OCI-LY7 (cell line): ENCODE results near the gene SPRR3. TPM values are rescaled to one million over a fixed set of nuclear protein-coding genes. Genes with fewer than 3 reads are reported as not detected.

ENCODE experiments used
- BruUV-seq: library from RNA; stranded (reverse); fragments of 400-500 nt; replicated peaks from 2 replicates; lab custom pipeline; 2021; lab: Mats Ljungman, UMichigan
- CTCF ChIA-PET: fragments of 300-600 bp; sonication (Branson Sonifier 250); formaldehyde crosslinking; loops from one replicate; lab custom pipeline; 2022; ENCODE audit warnings: antibody characterized with exemption; ENCODE audit not compliant: unreplicated experiment; lab: Charles Lee
- POLR2A ChIA-PET: fragments of 300-600 bp; sonication (Branson Sonifier 250); formaldehyde crosslinking; loops from one replicate; lab custom pipeline; 2022; ENCODE audit warnings: antibody characterized with exemption; lab: Charles Lee
- DNase-seq: peaks from one replicate; pipeline ENCODE4 v3.0.0-alpha.2; 2015; ENCODE audit warnings: low spot score
- H2AFZ ChIP-seq: fragments of 200-600 bp; sonication (generic), shearing (Covaris generic); 2 replicates; pipeline ENCODE4 v1.6.1; 2014; ENCODE audit warnings: mild to moderate bottlenecking, antibody characterized with exemption, low read length, moderate library complexity
- H3K27ac ChIP-seq: fragments of 200-600 bp; sonication (generic); 2 replicates; pipeline ENCODE4 v1.5.1; 2014; ENCODE audit warnings: mixed run types, low read depth, mild to moderate bottlenecking, moderate library complexity, low read length, inconsistent platforms; ENCODE audit not compliant: poor library complexity, severe bottlenecking
- H3K36me3 ChIP-seq: fragments of 200-600 bp; sonication (generic); 2 replicates; pipeline ENCODE4 v1.6.1; 2014; ENCODE audit warnings: mild to moderate bottlenecking, antibody characterized with exemption, low read length, moderate library complexity, mixed read lengths; ENCODE audit not compliant: insufficient read depth
- H3K4me1 ChIP-seq: fragments of 200-600 bp; sonication (generic); 2 replicates; pipeline ENCODE4 v1.5.1; 2014; ENCODE audit warnings: mild to moderate bottlenecking, low read length; ENCODE audit not compliant: insufficient read depth, poor library complexity, severe bottlenecking
- H3K4me2 ChIP-seq: fragments of 200-600 bp; sonication (generic); 2 replicates; pipeline ENCODE4 v1.6.1; 2014; ENCODE audit warnings: mild to moderate bottlenecking, low read length
- H3K4me3 ChIP-seq: fragments of 200-600 bp; sonication (generic); 2 replicates; pipeline ENCODE4 v1.5.1; 2014; ENCODE audit warnings: mild to moderate bottlenecking, low read depth, low read length; ENCODE audit not compliant: poor library complexity, severe bottlenecking
- H3K79me2 ChIP-seq: fragments of 200-600 bp; sonication (generic); 2 replicates; pipeline ENCODE4 v1.6.1; 2016; ENCODE audit warnings: low read depth, mild to moderate bottlenecking, low read length, moderate library complexity, mixed read lengths; ENCODE audit not compliant: insufficient read depth
- H3K9me2 ChIP-seq: fragments of 200-600 bp; sonication (generic); 2 replicates; pipeline ENCODE4 v1.6.1; 2016; ENCODE audit warnings: mild to moderate bottlenecking, low read length, mixed read lengths; ENCODE audit not compliant: insufficient read depth
- H3K9me3 ChIP-seq: fragments of 200-600 bp; sonication (generic); 2 replicates; pipeline ENCODE4 v1.6.1; 2014; ENCODE audit warnings: mild to moderate bottlenecking, mixed run types, low read length, mixed read lengths
- H4K20me1 ChIP-seq: fragments of 200-600 bp; sonication (generic); 2 replicates; pipeline ENCODE4 v1.6.1; 2014; ENCODE audit warnings: mild to moderate bottlenecking, antibody characterized with exemption, low read length, moderate library complexity, mixed read lengths; ENCODE audit not compliant: insufficient read depth
- EZH2phosphoT487 ChIP-seq: fragments of 200-600 bp; sonication (generic); IDR thresholded peaks from 2 replicates; pipeline ENCODE4 v1.6.1; 2018; ENCODE audit warnings: low read depth, borderline replicate concordance, mild to moderate bottlenecking, mixed run types, antibody characterized with exemption, low read length, moderate library complexity, mixed read lengths
- intact Hi-C: fragments of 100-400 bp; cut with micrococcal nuclease; formaldehyde crosslinking; loops from one replicate; pipeline ENCODE4 v1.10.0; 2022; ENCODE audit not compliant: unreplicated experiment
- total RNA-seq, 2 experiments: library from RNA; depleted of rRNA in 1 of 2; stranded (reverse); fragments of >200 nt in 1 of 2; shearing (Covaris generic) in 1 of 2; gene quantifications; 2 replicates each; pipeline ENCODE4 v1.2.3, GENCODE V29; 2014 to 2022
- TF ChIP-seq, protein P1 (sequence below): fragments of 200-600 bp; sonication (generic); conservative IDR thresholded peaks from 2 replicates; pipeline ENCODE4 v1.5.1; 2014; ENCODE audit warnings: mild to moderate bottlenecking, antibody characterized with exemption, low read length, moderate library complexity, mixed read lengths

The SPRR3 gene
- total RNA-seq, 2 experiments from 2014 or later, result not detected

DNA sequence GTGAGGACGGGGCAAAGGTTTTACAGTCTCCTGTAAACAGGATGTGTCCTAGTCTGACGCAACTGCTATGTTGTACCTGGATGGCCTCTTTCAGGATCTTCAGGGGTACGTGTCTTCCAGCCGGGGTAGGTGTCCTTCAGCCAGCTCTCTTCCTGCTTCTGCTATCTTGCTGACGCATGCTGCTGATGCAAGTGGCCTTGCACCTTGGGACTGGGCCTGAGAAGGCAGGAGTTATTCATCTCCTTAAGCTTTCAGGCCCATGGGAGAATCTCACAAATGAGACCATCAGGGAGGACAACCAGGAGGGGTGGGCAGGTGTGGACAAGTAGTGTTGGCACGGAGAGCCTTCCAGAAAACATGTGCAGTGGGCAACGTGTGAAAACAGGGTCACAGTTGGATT lies 21.6 kb downstream of the SPRR3 start:
- H3K4me2 ChIP-seq, result no peak overlapping the region
- POLR2A ChIA-PET, result interaction anchor here (0.6 kb wide), 1 partner anchor 65 kb away, joined by 3 read pairs; no protein-coding TSS in a partner anchor
- intact Hi-C loops, result no loop called here

DNA sequence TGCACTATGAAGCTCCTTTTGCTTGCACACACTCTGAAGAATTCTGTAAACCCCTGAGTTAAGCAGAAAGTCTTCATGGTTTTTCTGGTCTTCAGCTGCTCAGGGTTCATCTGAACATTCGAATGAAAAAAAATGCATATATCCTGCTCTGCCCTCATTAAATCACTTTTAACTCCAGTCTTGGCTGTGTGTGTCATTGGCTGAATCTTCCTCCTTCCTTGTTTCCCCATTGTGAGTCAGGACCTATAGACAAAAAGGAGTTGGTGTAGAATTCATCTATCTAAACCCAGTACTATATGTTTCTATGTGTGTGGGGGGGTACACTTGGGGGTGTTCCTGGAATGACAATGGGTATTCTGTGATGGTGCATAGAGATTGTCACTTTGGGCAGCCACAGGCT lies 22.9 kb downstream of the SPRR3 start:
- intact Hi-C loops, result no loop called here
- H2AFZ ChIP-seq, result no peak overlapping the region

More for the DNA sequence above, 21.6 kb downstream of the SPRR3 start:
- Histone ChIP-seq H3K27ac (no peak overlapping the region), H2AFZ (no peak overlapping the region), H3K4me3 (no peak overlapping the region), H3K79me2 (no peaks in the 10 kb centered on the region), H3K4me1 (no peaks in the 10 kb centered on the region), H3K9me3 (no peaks in the 10 kb centered on the region), H4K20me1 (no peaks in the 10 kb centered on the region), H3K36me3 (no peaks in the 10 kb centered on the region), H3K9me2 (no peaks in the 10 kb centered on the region)
- no TSS peak for BruUV-seq
- TF ChIP-seq EZH2phosphoT487, result no peak
- TF ChIP-seq, protein P1, sequence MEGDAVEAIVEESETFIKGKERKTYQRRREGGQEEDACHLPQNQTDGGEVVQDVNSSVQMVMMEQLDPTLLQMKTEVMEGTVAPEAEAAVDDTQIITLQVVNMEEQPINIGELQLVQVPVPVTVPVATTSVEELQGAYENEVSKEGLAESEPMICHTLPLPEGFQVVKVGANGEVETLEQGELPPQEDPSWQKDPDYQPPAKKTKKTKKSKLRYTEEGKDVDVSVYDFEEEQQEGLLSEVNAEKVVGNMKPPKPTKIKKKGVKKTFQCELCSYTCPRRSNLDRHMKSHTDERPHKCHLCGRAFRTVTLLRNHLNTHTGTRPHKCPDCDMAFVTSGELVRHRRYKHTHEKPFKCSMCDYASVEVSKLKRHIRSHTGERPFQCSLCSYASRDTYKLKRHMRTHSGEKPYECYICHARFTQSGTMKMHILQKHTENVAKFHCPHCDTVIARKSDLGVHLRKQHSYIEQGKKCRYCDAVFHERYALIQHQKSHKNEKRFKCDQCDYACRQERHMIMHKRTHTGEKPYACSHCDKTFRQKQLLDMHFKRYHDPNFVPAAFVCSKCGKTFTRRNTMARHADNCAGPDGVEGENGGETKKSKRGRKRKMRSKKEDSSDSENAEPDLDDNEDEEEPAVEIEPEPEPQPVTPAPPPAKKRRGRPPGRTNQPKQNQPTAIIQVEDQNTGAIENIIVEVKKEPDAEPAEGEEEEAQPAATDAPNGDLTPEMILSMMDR, result no peak
- DNase-seq, result no peak
- CTCF ChIA-PET, result no interaction called here

DNA sequence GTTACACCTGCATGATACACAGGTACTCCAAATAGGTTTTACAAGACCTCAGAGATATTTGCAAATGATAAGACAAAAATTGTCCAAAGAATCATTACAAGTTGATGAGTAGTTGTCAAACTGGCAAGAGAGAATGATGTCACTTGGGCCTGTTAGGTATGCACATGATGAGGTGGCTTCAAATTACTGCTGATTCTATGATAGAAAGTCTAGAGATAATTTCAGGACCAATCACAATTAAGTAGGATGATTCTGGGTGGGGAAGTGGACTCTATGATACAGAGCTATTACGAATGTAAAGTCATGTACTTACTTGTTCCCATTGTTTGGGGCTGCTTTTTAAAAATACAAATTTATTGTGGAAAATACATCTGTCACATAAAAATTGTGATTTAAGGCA lies 24.2 kb downstream of the SPRR3 start:
- Histone ChIP-seq H3K4me3 (no peak overlapping the region), H3K4me2 (no peak overlapping the region), H3K27ac (no peak overlapping the region), H3K9me2 (no peaks in the 10 kb centered on the region), H3K4me1 (no peaks in the 10 kb centered on the region), H2AFZ (no peak overlapping the region), H3K79me2 (no peaks in the 10 kb centered on the region), H3K36me3 (no peaks in the 10 kb centered on the region), H4K20me1 (no peaks in the 10 kb centered on the region), H3K9me3 (no peaks in the 10 kb centered on the region)
- intact Hi-C loops, result no loop called here
- ChIA-PET CTCF (no interaction called here), POLR2A (no interaction called here)
- DNase-seq, result no peak
- TF ChIP-seq EZH2phosphoT487, result no peak
- TF ChIP-seq, protein P1, result no peak
- no TSS peak for BruUV-seq

More for the DNA sequence above, 22.9 kb downstream of the SPRR3 start:
- POLR2A ChIA-PET, result no interaction called here
- TF ChIP-seq, protein P1, result no peak
- TF ChIP-seq EZH2phosphoT487, result no peak
- no peak overlapping the region for H3K4me2 ChIP-seq
- H3K9me2 ChIP-seq, result no peaks in the 10 kb centered on the region
- H3K4me1 ChIP-seq, result no peaks in the 10 kb centered on the region
- no peak overlapping the region for H3K4me3 ChIP-seq
- H3K79me2 ChIP-seq, result no peaks in the 10 kb centered on the region
- H3K27ac ChIP-seq, result no peak overlapping the region
- no peaks in the 10 kb centered on the region for H3K9me3 ChIP-seq
- no peaks in the 10 kb centered on the region for H4K20me1 ChIP-seq
- no peak for DNase-seq
- no peaks in the 10 kb centered on the region for H3K36me3 ChIP-seq
- CTCF ChIA-PET, result no interaction called here
- no TSS peak for BruUV-seq
